Activated B cell treated with CpG ODN at 0.5 μM for 24 hours (primary cell): ENCODE measurements around the gene FYN. TPM values are rescaled to one million over a fixed set of nuclear protein-coding genes. Genes with fewer than 3 reads are reported as not detected.

Source experiments
- ATAC-seq: fragments of 200-7000 bp; cut with Tn5 transposase; one replicate; pipeline ENCODE4 v1.10.0; 2021; ENCODE audit warnings: low read depth, mild to moderate bottlenecking, moderate library complexity
- CTCF ChIA-PET: fragments of 350-600 bp; sonication (Branson Sonifier 250); formaldehyde crosslinking; loops from one replicate; lab custom pipeline; 2021; ENCODE audit warnings: antibody characterized with exemption; lab: Charles Lee
- POLR2A ChIA-PET: fragments of 350-600 bp; sonication (Branson Sonifier 250); formaldehyde crosslinking; loops from one replicate; lab custom pipeline; 2021; ENCODE audit warnings: antibody characterized with exemption; lab: Charles Lee
- DNase-seq: peaks from one replicate; pipeline ENCODE4 v3.0.0; 2022
- H3K27ac Mint-ChIP-seq: one replicate; pipeline ENCODE4 v1.8.0; 2020; ENCODE audit warnings: mixed read lengths
- H3K27me3 Mint-ChIP-seq: one replicate; pipeline ENCODE4 v1.8.0; 2021; ENCODE audit warnings: mixed read lengths
- H3K36me3 Mint-ChIP-seq: one replicate; pipeline ENCODE4 v1.8.0; 2021; ENCODE audit warnings: low read depth, mixed read lengths
- H3K4me1 Mint-ChIP-seq: one replicate; pipeline ENCODE4 v1.8.0; 2021; ENCODE audit warnings: mixed read lengths
- H3K4me3 Mint-ChIP-seq: one replicate; pipeline ENCODE4 v1.8.0; 2020; ENCODE audit warnings: mild to moderate bottlenecking, mixed read lengths
- H3K9me3 Mint-ChIP-seq: one replicate; pipeline ENCODE4 v1.8.0; 2020; ENCODE audit warnings: mixed read lengths
- intact Hi-C: fragments of 100-400 bp; cut with micrococcal nuclease; formaldehyde crosslinking; loops from one replicate; pipeline ENCODE4 v1.15.1; 2024
- total RNA-seq: library from RNA; stranded (reverse); gene quantifications from 2 replicates; pipeline ENCODE4 v1.2.3, GENCODE V29; 2022
- TF ChIP-seq, protein P1 (sequence below): fragments of 200-600 bp; IDR thresholded peaks from one replicate; pipeline ENCODE4 v1.8.0; 2022; ENCODE audit warnings: antibody characterized with exemption, mild to moderate bottlenecking

FYN gene
- total RNA-seq, 1 donor from 2014 or later, result 64.7 TPM

DNA sequence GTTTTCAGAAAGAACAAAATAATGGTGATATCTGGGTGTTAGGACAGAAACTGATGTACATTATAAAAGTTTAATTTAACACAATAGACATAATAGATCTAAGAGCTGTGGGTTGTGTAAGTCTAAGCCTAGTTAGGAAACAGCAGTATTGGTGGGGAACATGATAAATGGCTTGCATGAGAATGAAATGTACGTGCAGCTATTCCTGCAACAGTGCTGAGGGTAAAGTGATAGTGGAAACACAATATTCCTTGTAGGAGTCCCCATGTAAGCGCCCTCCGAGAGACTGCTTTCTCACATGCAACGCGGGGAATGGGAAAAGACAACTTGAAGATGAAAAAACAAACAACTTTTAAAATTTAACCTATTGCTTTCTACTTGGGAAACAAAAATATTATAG lies 171.0 kb downstream of the FYN start:
- ATAC-seq (no peak), DNase-seq (no peak)
- Mint-ChIP-seq H3K9me3 (no peaks in the 10 kb centered on the region), H3K27ac (no peak overlapping the region), H3K4me1 (no peaks in the 10 kb centered on the region), H3K27me3 (no peaks in the 10 kb centered on the region), H3K4me3 (no peak overlapping the region), H3K36me3 (peaks cover 55% of the 10 kb centered on the region)
- intact Hi-C loops, result loop anchor here (10.0 kb wide), 1 partner anchor 613 kb away; no protein-coding TSS in a partner anchor
- CTCF ChIA-PET, result no interaction called here
- TF ChIP-seq, protein P1, sequence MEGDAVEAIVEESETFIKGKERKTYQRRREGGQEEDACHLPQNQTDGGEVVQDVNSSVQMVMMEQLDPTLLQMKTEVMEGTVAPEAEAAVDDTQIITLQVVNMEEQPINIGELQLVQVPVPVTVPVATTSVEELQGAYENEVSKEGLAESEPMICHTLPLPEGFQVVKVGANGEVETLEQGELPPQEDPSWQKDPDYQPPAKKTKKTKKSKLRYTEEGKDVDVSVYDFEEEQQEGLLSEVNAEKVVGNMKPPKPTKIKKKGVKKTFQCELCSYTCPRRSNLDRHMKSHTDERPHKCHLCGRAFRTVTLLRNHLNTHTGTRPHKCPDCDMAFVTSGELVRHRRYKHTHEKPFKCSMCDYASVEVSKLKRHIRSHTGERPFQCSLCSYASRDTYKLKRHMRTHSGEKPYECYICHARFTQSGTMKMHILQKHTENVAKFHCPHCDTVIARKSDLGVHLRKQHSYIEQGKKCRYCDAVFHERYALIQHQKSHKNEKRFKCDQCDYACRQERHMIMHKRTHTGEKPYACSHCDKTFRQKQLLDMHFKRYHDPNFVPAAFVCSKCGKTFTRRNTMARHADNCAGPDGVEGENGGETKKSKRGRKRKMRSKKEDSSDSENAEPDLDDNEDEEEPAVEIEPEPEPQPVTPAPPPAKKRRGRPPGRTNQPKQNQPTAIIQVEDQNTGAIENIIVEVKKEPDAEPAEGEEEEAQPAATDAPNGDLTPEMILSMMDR, result no peak
- POLR2A ChIA-PET, result no interaction called here

DNA sequence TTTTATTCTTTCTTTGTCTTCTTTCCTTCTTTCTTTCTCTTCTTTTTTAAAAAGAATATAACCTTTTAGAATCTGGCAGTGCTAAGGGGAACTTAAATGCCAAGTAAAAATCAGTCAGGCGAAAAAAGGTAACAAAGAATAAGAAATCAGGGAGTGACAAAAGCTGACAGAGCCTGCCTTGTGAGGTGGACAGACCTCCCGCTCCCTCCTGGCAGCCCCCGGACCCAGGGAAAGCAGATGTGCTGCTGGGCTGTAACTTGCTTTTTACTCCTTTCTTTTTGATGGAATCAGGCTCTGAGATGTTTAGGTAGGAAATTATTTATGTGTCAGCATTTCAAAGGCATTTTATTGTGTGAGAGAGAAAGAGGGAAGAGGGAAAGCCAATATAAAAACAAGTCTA lies 172.1 kb downstream of the FYN start:
- Mint-ChIP-seq H3K4me3 (no peak overlapping the region), H3K36me3 (peaks cover 56% of the 10 kb centered on the region), H3K27me3 (no peaks in the 10 kb centered on the region), H3K4me1 (no peaks in the 10 kb centered on the region), H3K27ac (no peak overlapping the region), H3K9me3 (no peaks in the 10 kb centered on the region)
- ChIA-PET CTCF (no interaction called here), POLR2A (no interaction called here)
- TF ChIP-seq, protein P1, result no peak
- intact Hi-C loops, result loop anchor here (10.0 kb wide), 1 partner anchor 614 kb away; no protein-coding TSS in a partner anchor
- ATAC-seq, result no peak
- no peak for DNase-seq

DNA sequence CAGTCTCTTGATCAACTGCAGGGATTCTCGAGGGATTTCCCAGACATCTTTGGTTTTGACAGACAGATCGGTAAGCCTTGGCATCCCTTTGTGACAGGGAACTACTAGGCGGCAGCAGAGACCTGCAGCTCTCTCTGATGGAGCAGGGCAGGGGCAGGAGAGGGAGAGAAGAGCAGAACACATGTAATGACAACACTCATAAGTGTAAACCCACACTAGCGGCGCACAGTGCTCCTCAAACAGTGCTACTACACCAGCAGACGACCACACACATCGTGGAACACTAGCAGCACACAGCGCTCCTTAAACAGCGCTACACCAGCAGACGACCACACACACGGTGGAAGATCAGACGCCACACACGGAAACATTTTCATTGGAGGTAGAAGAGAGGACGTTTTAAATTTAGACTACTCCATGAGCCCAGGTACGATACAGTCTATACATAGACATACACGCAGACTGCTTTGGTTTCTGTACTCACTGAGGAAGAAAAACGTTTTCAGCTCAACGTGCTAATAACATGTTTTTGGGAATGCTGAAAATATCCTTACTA lies 173.0 kb downstream of the FYN start:
- intact Hi-C loops, result loop anchor here (10.0 kb wide), 1 partner anchor 615 kb away; no protein-coding TSS in a partner anchor
- peaks cover 64% of the 10 kb centered on the region for H3K36me3 Mint-ChIP-seq
- no peak overlapping the region for H3K4me3 Mint-ChIP-seq
- ChIA-PET CTCF (no interaction called here), POLR2A (no interaction called here)
- ATAC-seq (no peak), DNase-seq (no peak)
- TF ChIP-seq, protein P1, result no peak
- H3K27me3 Mint-ChIP-seq, result no peaks in the 10 kb centered on the region
- H3K9me3 Mint-ChIP-seq, result no peaks in the 10 kb centered on the region
- H3K4me1 Mint-ChIP-seq, result no peaks in the 10 kb centered on the region
- no peak overlapping the region for H3K27ac Mint-ChIP-seq

DNA sequence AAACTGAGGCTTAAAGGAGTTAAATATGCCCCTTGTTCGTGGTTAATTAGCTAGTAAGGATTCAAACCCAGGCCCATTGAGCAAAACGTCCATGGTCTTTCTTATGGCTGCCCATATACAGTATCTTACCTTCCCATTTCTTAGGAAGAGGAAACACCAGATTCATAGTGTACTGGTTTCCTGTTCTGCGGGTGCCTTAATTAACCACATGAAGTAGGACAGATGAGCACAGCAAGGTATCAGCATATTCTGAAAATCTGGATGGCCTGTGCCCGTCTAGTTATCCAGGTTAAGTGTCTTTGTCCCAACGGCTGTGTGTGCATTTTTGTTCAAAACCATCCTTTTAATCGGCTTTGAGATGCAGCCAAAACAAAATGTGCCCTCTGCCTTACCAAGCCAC lies 174.1 kb downstream of the FYN start:
- no peak for ATAC-seq
- no peak overlapping the region for H3K27ac Mint-ChIP-seq
- no peak overlapping the region for H3K4me3 Mint-ChIP-seq

DNA sequence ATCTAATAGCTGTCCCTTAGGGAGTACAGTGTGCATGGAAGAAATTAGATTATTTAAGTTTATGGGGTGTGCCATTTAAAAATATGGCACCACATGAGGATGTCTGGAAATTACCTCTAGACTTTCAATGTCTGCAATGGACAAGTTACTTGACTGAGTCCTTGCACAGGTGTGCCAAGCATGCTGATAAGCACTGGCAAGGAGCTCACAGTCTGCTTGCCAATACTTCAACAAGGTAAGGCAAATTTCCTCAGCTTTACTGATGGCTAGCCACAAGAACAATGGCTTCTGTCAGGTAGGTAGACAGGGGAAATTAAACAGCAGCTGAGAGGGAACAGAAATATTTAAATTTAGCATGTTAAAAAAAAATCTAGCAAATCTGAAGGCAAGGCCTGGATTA lies 176.4 kb downstream of the FYN start:
- ChIA-PET CTCF (no interaction called here), POLR2A (no interaction called here)
- no peak overlapping the region for H3K4me3 Mint-ChIP-seq
- H3K9me3 Mint-ChIP-seq, result no peaks in the 10 kb centered on the region
- TF ChIP-seq, protein P1, result no peak
- H3K27ac Mint-ChIP-seq, result no peak overlapping the region
- H3K4me1 Mint-ChIP-seq, result no peaks in the 10 kb centered on the region
- DNase-seq (no peak), ATAC-seq (no peak)
- intact Hi-C loops, result no loop called here
- peaks cover 70% of the 10 kb centered on the region for H3K36me3 Mint-ChIP-seq
- no peaks in the 10 kb centered on the region for H3K27me3 Mint-ChIP-seq

More for the DNA sequence above, 174.1 kb downstream of the FYN start:
- DNase-seq, result no peak
- Mint-ChIP-seq H3K4me1 (no peaks in the 10 kb centered on the region), H3K9me3 (no peaks in the 10 kb centered on the region), H3K36me3 (peaks cover 73% of the 10 kb centered on the region), H3K27me3 (no peaks in the 10 kb centered on the region)
- TF ChIP-seq, protein P1, result no peak
- POLR2A ChIA-PET, result no interaction called here
- CTCF ChIA-PET, result no interaction called here
- intact Hi-C loops, result no loop called here
